ENCODE measurements around the gene ARHGEF18.
"Not testable (repeated sequence)": the region's sequence is repeated elsewhere in the genome, so short reads cannot be mapped to it uniquely, and the experiment has no call there.

ARHGEF18 gene

DNA sequence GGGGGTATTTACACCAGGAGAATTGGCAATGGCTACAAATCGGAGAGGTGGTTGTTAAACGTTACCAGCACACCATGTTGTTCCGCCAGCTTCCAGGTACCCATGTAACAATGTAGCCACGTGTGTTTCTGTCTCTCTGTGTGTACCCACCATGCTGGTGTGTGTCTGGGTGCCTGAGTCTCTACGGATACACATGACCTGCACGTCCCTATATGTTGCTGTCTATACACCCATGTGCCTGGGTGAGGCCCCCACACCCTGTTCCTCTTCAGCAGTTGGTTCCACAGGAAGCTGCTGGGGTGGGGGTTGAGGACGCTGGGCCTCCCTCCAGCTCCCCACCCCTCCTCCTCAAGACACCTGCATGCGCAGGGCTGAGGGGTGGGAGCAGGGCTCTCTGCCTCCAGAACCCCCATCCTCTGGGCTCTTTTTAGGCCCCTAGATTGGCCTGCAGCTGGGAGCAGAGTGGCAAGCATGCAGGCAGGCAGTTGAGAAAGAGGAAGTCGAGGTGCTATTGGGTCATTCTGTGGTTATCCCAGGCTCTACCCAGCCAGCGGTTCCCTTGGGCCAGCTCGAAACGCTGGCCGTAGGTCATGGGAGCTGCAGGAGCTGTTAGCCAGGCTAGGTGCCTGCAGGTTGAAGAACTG lies at the start of gene ARHGEF18:
Gene ARHGEF18, plus strand, starts transcription at position 351 of the 644 bp plus-strand sequence. CDS start 13,954 bp downstream, outside the sequence.
- intact Hi-C loops (cut with micrococcal nuclease): no loop called here
- H3K36me3 Mint-ChIP-seq (ENCODE audit: low read depth): peaks cover 16% of the 10 kb centered on the region
- peak within 1 kb of the TSS; percentile 80 for H3K4me3 Mint-ChIP-seq
- H3K9me3 Mint-ChIP-seq: peaks cover 11% of the 10 kb centered on the region
- no peaks in the 10 kb centered on the region for H3K27me3 Mint-ChIP-seq
- peak within 1 kb of the TSS; percentile 88 for H3K27ac Mint-ChIP-seq
- peaks cover 59% of the 10 kb centered on the region for H3K4me1 Mint-ChIP-seq (ENCODE audit: low read depth)

DNA sequence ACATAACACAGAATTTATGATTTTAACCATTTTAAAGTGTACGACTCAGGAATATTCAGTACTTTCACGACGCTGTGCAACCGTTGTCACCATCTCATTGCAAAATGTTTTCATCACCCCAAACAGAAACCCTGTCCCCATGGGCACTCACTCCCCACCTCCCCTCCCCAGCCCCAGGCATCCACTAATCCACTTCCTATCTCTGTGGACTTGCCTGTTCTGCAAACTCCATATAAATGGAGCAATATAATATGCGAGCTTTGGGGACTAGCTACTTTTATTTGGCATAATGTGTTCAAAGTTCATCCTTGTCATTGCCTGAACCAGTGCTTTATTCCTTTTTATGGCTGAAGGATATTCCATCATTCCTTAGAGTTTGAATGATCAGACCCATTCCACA lies 47.2 kb upstream of the ARHGEF18 start:
- Mint-ChIP-seq H3K27me3 (peaks cover 3% of the 10 kb centered on the region), H3K4me1 (ENCODE audit: low read depth) (peaks cover 11% of the 10 kb centered on the region), H3K9me3 (no peaks in the 10 kb centered on the region), H3K4me3 (no peak overlapping the region), H3K36me3 (ENCODE audit: low read depth) (no peaks in the 10 kb centered on the region), H3K27ac (no peak overlapping the region)
- intact Hi-C loops (cut with micrococcal nuclease): no loop called here

DNA sequence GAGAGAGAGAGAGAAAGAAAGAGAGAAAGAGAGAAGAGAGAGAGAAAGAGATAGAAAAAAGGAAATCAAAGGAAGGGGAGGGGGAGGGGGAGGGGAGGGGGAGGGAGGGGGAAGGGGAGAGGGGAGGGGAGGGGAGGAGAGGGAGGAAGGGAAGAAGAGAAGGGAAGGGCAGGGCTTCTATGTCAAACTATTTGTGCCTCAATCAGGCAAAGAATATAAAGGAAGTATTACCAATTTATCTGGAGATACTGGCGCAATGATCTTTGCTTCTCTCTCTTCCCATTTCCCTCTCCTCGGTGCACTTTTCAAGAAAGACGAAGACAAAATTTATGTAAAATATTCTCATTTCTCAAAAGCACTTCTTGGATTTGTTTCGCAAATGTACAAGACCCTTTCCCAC lies 45.3 kb upstream of the ARHGEF18 start:
- Mint-ChIP-seq H3K4me3 (no peak overlapping the region), H3K4me1 (ENCODE audit: low read depth) (peaks cover 11% of the 10 kb centered on the region), H3K27ac (peak overlapping the region; percentile 16), H3K36me3 (ENCODE audit: low read depth) (no peaks in the 10 kb centered on the region), H3K9me3 (no peaks in the 10 kb centered on the region), H3K27me3 (peaks cover 3% of the 10 kb centered on the region)
- intact Hi-C loops (cut with micrococcal nuclease): no loop called here

DNA sequence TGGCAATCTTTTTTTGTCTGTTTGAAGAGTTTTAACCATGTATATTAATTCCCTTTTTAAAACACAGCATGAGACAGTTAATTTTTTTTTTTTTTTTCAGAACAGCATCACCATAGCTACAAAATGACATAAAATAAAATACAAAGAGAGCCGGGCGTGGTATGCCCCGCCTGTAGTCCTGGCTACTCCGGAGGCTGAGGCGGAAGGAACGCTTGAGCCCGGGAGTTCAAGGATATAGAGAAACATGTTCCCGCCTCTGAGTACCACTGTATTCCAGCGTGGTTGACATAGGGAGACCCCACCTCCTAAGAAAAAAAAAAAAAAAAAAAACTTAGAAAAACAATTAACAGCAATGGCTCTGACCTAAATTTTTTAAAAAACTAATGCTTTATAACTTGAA lies 44.5 kb upstream of the ARHGEF18 start:
- Mint-ChIP-seq H3K27ac (no peak overlapping the region), H3K4me1 (ENCODE audit: low read depth) (peaks cover 11% of the 10 kb centered on the region), H3K9me3 (no peaks in the 10 kb centered on the region), H3K4me3 (no peak overlapping the region), H3K27me3 (peaks cover 3% of the 10 kb centered on the region), H3K36me3 (ENCODE audit: low read depth) (no peaks in the 10 kb centered on the region)
- intact Hi-C loops (cut with micrococcal nuclease): no loop called here

DNA sequence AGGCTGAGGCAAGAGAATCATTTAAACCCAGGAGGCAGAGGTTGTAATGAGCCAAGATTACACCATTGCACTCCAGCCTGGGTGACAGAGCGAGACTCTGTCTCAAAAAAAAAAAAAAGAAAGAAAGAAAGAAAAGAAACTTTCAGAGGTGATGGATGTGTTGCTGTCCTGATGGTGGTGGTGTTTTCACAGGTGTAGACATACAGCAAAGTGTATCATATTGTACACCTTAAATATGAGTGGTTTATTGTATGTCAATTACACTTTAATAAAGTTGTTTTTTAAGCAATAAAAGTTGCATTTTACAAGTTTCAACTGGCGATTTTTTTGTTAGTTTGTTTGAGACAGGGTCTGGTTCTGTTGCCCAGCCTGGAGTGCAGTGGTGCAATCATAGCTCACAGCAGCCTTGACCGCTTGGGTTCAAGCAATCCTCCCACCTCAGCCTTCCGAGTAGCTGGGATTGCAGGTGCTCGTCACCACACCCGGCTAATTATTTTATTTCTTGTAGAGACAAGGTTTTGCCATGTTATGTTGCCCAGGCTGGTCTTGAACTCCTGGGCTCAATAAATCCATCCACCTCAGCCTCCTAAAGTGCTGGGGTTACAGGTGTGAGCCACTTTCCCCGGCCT lies 41.0 kb upstream of the ARHGEF18 start:
- no peak overlapping the region for H3K27ac Mint-ChIP-seq

DNA sequence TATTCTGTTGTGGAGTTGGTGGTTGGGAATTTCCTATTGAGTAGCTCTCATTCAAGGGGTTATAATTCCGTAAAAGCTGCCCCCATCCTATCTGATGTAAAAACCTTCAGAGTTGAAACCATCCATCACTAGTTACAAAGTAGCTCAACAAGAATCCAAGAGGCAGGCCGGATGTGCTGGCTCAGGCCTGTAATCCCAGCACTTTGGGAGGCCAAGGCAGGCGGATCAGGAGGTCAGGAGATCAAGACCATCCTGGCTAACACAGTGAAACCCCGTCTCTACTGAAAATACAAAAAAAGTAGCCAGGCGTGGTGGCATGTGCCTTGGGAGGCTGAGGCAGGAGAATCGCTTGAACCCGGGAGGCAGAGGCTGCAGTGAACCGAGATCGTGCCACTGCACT lies 40.4 kb upstream of the ARHGEF18 start:
- H3K36me3 Mint-ChIP-seq (ENCODE audit: low read depth); H3K27ac Mint-ChIP-seq; H3K4me3 Mint-ChIP-seq; intact Hi-C loops (cut with micrococcal nuclease); H3K9me3 Mint-ChIP-seq; H3K27me3 Mint-ChIP-seq; H3K4me1 Mint-ChIP-seq (ENCODE audit: low read depth): not testable (repeated sequence)

More for the DNA sequence above, 41.0 kb upstream of the ARHGEF18 start:
- Mint-ChIP-seq H3K27me3 (no peaks in the 10 kb centered on the region), H3K4me1 (ENCODE audit: low read depth) (peaks cover 11% of the 10 kb centered on the region), H3K36me3 (ENCODE audit: low read depth) (no peaks in the 10 kb centered on the region), H3K4me3 (no peak overlapping the region), H3K9me3 (no peaks in the 10 kb centered on the region)
- intact Hi-C loops (cut with micrococcal nuclease): no loop called here

DNA sequence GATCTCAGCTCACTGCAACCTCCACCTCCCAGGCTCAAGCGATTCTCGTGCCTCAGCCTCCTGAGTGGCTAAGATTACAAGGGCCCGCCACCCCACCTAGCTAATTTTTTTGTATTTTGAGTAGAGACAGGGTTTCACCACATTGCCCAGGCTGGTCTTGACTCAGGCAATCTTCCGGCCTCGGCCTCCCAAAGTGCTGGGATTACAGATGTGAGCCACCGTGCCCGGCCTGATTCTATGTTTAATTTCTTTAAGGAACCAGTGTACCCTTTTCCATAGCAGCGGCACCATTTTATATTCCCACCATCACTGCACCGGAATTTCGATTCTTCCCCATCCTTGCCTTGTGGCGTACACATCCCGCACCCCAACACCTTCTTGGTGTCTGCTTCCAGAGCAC lies 36.8 kb upstream of the ARHGEF18 start:
- Mint-ChIP-seq H3K27me3 (peaks cover 2% of the 10 kb centered on the region), H3K4me3 (no peak overlapping the region), H3K4me1 (ENCODE audit: low read depth) (no peaks in the 10 kb centered on the region), H3K36me3 (ENCODE audit: low read depth) (no peaks in the 10 kb centered on the region), H3K9me3 (no peaks in the 10 kb centered on the region), H3K27ac (no peak overlapping the region)
- intact Hi-C loops (cut with micrococcal nuclease): no loop called here

DNA sequence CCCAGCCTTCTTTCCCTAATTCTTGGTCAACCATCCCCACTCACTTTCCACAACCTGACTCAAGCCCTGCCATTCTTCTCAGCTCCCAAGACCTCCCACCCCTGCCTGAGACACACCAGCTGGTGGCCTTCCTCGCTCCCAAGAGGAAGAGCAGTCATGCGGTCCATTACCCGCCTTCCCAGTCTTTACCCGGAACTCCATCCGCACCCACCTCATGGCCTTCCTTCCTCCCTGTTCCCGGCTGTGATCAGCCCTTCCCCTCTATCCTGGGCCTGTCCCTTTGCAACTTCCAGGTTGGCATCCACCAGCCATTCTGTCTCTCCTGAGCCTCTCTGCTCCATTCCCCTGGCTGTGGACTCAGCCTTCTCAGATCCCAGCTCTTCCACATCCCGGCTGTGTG lies 35.9 kb upstream of the ARHGEF18 start:
- H3K9me3 Mint-ChIP-seq: peaks cover under 1% of the 10 kb centered on the region
- peaks cover 2% of the 10 kb centered on the region for H3K27me3 Mint-ChIP-seq
- no peak overlapping the region for H3K4me3 Mint-ChIP-seq
- H3K4me1 Mint-ChIP-seq (ENCODE audit: low read depth): no peaks in the 10 kb centered on the region
- H3K36me3 Mint-ChIP-seq (ENCODE audit: low read depth): no peaks in the 10 kb centered on the region
- no peak overlapping the region for H3K27ac Mint-ChIP-seq
- intact Hi-C loops (cut with micrococcal nuclease): no loop called here

DNA sequence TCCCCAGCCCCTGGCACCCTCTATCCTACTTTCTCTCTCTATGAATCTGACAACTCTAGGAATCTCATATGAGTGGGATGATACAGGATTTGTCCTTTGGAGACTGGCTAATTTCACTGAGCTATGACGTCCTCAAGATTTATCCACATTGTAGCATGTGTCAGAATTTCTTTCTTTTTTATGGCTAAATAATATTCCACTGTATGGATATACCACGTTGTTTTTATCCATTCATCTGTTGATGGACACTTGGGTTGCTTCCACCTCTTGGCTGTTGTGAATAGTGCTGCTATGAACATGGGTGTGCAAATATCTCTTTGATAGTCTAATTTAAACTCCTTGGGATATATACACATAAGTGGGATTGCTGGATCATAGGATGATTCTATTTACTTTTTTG lies 30.6 kb upstream of the ARHGEF18 start:
- intact Hi-C loops (cut with micrococcal nuclease): no loop called here
- Mint-ChIP-seq H3K9me3 (peaks cover 7% of the 10 kb centered on the region), H3K4me3 (no peak overlapping the region), H3K36me3 (ENCODE audit: low read depth) (no peaks in the 10 kb centered on the region), H3K27ac (no peak overlapping the region), H3K27me3 (peaks cover 3% of the 10 kb centered on the region), H3K4me1 (ENCODE audit: low read depth) (no peaks in the 10 kb centered on the region)

DNA sequence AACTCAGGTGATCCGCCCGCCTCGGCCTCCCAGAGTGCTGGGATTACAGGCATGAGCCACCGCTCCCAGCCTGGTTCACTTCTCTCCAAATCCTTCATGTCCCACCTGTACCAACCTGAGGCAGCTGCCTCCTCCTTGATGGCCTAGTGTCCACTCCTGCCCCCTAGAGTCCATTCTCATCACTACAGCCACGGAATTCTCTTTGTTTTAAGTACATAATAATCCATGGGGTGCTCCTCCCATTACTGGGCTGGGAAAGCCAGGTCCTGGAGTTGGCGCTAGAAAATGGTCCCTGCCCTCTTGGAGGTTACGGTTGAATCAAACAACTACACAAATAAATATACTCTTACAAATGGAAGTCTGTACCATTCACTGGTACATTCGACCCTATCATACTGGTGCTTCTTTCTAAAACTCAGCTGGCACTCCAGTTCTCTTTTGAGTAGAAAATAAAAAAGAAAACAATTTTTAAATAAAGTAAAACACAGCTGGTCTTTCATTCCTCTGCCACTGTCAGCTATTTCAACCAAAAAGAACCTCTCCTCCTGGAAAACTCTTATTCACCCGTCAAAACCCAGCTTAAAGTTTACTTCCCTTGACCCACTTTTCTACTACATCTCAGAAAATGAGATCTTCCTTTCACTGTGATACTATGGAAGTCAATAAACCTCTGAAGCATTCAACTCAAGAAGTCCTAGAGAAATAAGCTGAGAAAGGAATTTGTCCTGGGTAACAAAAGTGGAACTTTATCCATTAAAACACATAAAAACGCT lies 22.4 kb upstream of the ARHGEF18 start:
- H3K27ac Mint-ChIP-seq: no peak overlapping the region
- intact Hi-C loops (cut with micrococcal nuclease): no loop called here
- no peak overlapping the region for H3K4me3 Mint-ChIP-seq

DNA sequence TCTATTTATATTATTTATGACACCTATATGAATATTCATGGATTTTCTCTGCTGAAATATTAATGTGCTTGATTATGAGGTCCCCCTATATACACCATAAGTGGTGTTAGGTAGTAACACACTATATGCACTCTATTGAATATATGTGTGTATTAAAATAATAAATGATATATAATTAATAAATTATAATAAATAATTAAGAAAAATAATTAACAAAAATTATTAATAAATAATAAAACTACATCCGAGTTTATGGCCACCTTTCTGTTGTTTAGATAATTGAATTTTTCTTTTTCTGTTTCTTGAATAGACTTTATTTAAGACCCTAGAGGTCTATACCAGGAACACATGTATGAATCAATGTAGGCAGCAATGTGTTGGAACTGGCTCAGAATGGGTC lies 20.9 kb upstream of the ARHGEF18 start:
- Mint-ChIP-seq H3K9me3 (peaks cover 9% of the 10 kb centered on the region), H3K27ac (no peak overlapping the region), H3K27me3 (no peaks in the 10 kb centered on the region), H3K4me1 (ENCODE audit: low read depth) (peaks cover 5% of the 10 kb centered on the region), H3K4me3 (no peak overlapping the region), H3K36me3 (ENCODE audit: low read depth) (no peaks in the 10 kb centered on the region)
- intact Hi-C loops (cut with micrococcal nuclease): no loop called here

More for the DNA sequence above, 22.4 kb upstream of the ARHGEF18 start:
- Mint-ChIP-seq H3K27me3 (peaks cover under 1% of the 10 kb centered on the region), H3K4me1 (ENCODE audit: low read depth) (peaks cover 5% of the 10 kb centered on the region), H3K9me3 (peaks cover 9% of the 10 kb centered on the region), H3K36me3 (ENCODE audit: low read depth) (no peaks in the 10 kb centered on the region)

DNA sequence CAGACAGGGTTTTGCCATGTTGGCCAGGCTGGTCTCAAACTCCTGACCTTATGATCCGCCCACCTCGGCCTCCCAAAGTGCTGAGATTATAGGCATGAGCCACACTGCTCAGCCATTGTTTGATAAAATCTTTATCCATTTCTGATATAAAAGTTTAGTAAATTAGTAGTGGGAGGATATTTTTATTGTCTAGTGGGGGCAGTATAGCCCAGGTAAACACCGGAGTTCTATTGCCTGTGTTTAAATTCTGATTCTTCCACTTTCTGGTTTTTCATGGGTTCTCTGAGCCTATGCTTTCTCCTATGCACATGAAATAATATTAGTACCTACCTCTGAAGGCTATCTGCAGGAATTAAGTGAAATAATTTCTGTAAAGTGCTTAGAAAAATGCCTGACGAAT lies 20.1 kb upstream of the ARHGEF18 start:
- Mint-ChIP-seq H3K27me3 (peaks cover 3% of the 10 kb centered on the region), H3K9me3 (peaks cover 9% of the 10 kb centered on the region), H3K4me1 (ENCODE audit: low read depth) (peaks cover 12% of the 10 kb centered on the region), H3K27ac (no peak overlapping the region), H3K36me3 (ENCODE audit: low read depth) (no peaks in the 10 kb centered on the region), H3K4me3 (no peak overlapping the region)
- intact Hi-C loops (cut with micrococcal nuclease): no loop called here

DNA sequence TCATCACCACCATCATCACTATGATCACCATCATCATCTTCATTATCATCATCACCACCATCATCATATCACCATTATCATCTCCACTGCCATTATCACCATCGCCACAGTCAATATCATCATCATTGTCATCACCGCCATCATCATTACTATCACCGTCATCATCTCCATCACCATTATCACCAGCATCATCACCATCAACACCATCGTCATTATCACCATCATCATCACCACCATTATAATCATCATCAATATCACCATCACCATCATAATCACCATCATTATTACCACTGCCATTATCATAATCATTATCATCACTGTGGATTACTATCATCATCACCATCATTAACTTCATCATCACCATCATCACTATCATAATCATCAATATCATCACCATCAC lies 17.3 kb upstream of the ARHGEF18 start:
- H3K4me3 Mint-ChIP-seq: no peak overlapping the region

More for the DNA sequence above, 17.3 kb upstream of the ARHGEF18 start:
- Mint-ChIP-seq H3K36me3 (ENCODE audit: low read depth) (no peaks in the 10 kb centered on the region), H3K27me3 (peaks cover 9% of the 10 kb centered on the region), H3K4me1 (ENCODE audit: low read depth) (peaks cover 14% of the 10 kb centered on the region), H3K27ac (no peak overlapping the region), H3K9me3 (no peaks in the 10 kb centered on the region)
- intact Hi-C loops (cut with micrococcal nuclease): no loop called here

Data from dendritic cell treated with granulocyte-macrophage colony-stimulating factor and Interleukin-4, amounts not matched to agents 40 ng/mL and 50 ng/mL, for 4 days (primary cell).